H9 (cell line): ENCODE measurements around the gene PLA2R1. TPM values are rescaled to one million over a fixed set of nuclear protein-coding genes. Genes with fewer than 3 reads are reported as not detected.

Experiments
- DNase-seq: peaks from one replicate; pipeline ENCODE4 v3.0.0-alpha.2; 2017
- H2AFZ ChIP-seq: one replicate; pipeline ENCODE4 v1.6.1; 2013; ENCODE audit warnings: mild to moderate bottlenecking, low read length, control low read depth, moderate library complexity
- H2AK5ac ChIP-seq: 2 replicates; pipeline ENCODE4 v1.6.1; 2013; ENCODE audit warnings: low read length, control low read depth, mixed read lengths; ENCODE audit not compliant: insufficient read length
- H2BK120ac ChIP-seq: one replicate; pipeline ENCODE4 v1.6.1; 2013; ENCODE audit warnings: low read depth, mild to moderate bottlenecking, low read length, control low read depth, inconsistent platforms; ENCODE audit not compliant: poor library complexity, severe bottlenecking
- H2BK12ac ChIP-seq: 2 replicates; pipeline ENCODE4 v1.6.1; 2013; ENCODE audit warnings: low read length, control low read depth, mixed read lengths, low read depth; ENCODE audit not compliant: insufficient read length
- H2BK15ac ChIP-seq: 2 replicates; pipeline ENCODE4 v1.6.1; 2013; ENCODE audit warnings: low read depth, low read length, control low read depth
- H2BK20ac ChIP-seq: one replicate; pipeline ENCODE4 v1.6.1; 2013; ENCODE audit warnings: low read depth, mild to moderate bottlenecking, low read length, control low read depth, inconsistent platforms; ENCODE audit not compliant: poor library complexity, severe bottlenecking
- H2BK5ac ChIP-seq: 2 replicates; pipeline ENCODE4 v1.6.1; 2013; ENCODE audit warnings: low read length, control low read depth, mixed read lengths; ENCODE audit not compliant: insufficient read length
- H3K14ac ChIP-seq: 2 replicates; pipeline ENCODE4 v1.6.1; 2013; ENCODE audit warnings: low read length, control low read depth; ENCODE audit not compliant: insufficient read depth
- H3K18ac ChIP-seq: 2 replicates; pipeline ENCODE4 v1.6.1; 2013; ENCODE audit warnings: low read depth, mild to moderate bottlenecking, mixed read lengths, low read length, control low read depth; ENCODE audit not compliant: insufficient read length
- H3K23ac ChIP-seq: 2 replicates; pipeline ENCODE4 v1.6.1; 2013; ENCODE audit warnings: low read length, control low read depth, mixed read lengths, low read depth; ENCODE audit not compliant: insufficient read length
- H3K23me2 ChIP-seq: 2 replicates; pipeline ENCODE4 v1.6.1; 2013; ENCODE audit warnings: low read depth, mild to moderate bottlenecking, mixed read lengths, low read length, control low read depth; ENCODE audit not compliant: insufficient read length, poor library complexity, severe bottlenecking
- H3K27ac ChIP-seq: 2 replicates; pipeline ENCODE4 v1.5.1; 2013; ENCODE audit warnings: low read length, control low read depth, mixed read lengths, low read depth; ENCODE audit not compliant: insufficient read length
- H3K27me3 ChIP-seq: 2 replicates; pipeline ENCODE4 v1.6.1; 2013; ENCODE audit warnings: low read length, control low read depth, inconsistent platforms; ENCODE audit not compliant: insufficient read depth
- H3K4ac ChIP-seq: 2 replicates; pipeline ENCODE4 v1.6.1; 2013; ENCODE audit warnings: low read depth, mild to moderate bottlenecking, control low read depth, inconsistent platforms, low read length, moderate library complexity
- H3K4me1 ChIP-seq: 2 replicates; pipeline ENCODE4 v1.6.1; 2013; ENCODE audit warnings: low read length, control low read depth, inconsistent platforms; ENCODE audit not compliant: insufficient read depth
- H3K4me2 ChIP-seq: 2 replicates; pipeline ENCODE4 v1.6.1; 2013; ENCODE audit warnings: low read length, control low read depth, mixed read lengths; ENCODE audit not compliant: insufficient read length, insufficient read depth
- H3K56ac ChIP-seq: 2 replicates; pipeline ENCODE4 v1.6.1; 2013; ENCODE audit warnings: low read depth, mild to moderate bottlenecking, mixed read lengths, low read length, control low read depth; ENCODE audit not compliant: insufficient read length
- H3K79me1 ChIP-seq: 2 replicates; pipeline ENCODE4 v1.6.1; 2013; ENCODE audit warnings: low read depth, mild to moderate bottlenecking, moderate library complexity, low read length, control low read depth, inconsistent platforms; ENCODE audit not compliant: insufficient read depth, poor library complexity, severe bottlenecking
- H3K79me2 ChIP-seq: 2 replicates; pipeline ENCODE4 v1.6.1; 2013; ENCODE audit warnings: low read length, control low read depth, inconsistent platforms; ENCODE audit not compliant: insufficient read depth
- H3K9ac ChIP-seq: 2 replicates; pipeline ENCODE4 v1.6.1; 2013; ENCODE audit warnings: low read length, control low read depth, mixed read lengths; ENCODE audit not compliant: insufficient read length; ENCODE audit errors: extremely low read depth
- H3K9me3 ChIP-seq: one replicate; pipeline ENCODE4 v1.6.1; 2013; ENCODE audit warnings: low read depth, low read length, inconsistent platforms; ENCODE audit not compliant: control insufficient read depth
- H3T11ph ChIP-seq: one replicate; pipeline ENCODE4 v1.6.1; 2013; ENCODE audit warnings: mild to moderate bottlenecking, low read length, control low read depth, inconsistent platforms
- H4K20me1 ChIP-seq: one replicate; pipeline ENCODE4 v1.6.1; 2013; ENCODE audit not compliant: control insufficient read depth, insufficient read length, insufficient read depth
- H4K5ac ChIP-seq: 2 replicates; pipeline ENCODE4 v1.6.1; 2013; ENCODE audit warnings: low read depth, mild to moderate bottlenecking, mixed read lengths, low read length, control low read depth; ENCODE audit not compliant: insufficient read length
- H4K8ac ChIP-seq: replicated peaks from 2 replicates; pipeline ENCODE4 v1.6.1; 2013; ENCODE audit warnings: low read length, control low read depth, mixed read lengths, low read depth; ENCODE audit not compliant: insufficient read length
- H4K91ac ChIP-seq: 2 replicates; pipeline ENCODE4 v1.6.1; 2013; ENCODE audit warnings: low read depth, mild to moderate bottlenecking, moderate library complexity, mixed read lengths, low read length, control low read depth; ENCODE audit not compliant: insufficient read length
- H3K27ac Mint-ChIP-seq, 3 experiments: 2 replicates in 2 of 3; 3 replicates in 1 of 3; pipeline ENCODE4 v1.8.0; 2020 to 2021; ENCODE audit warnings: mixed read lengths in 3 of 3, mild to moderate bottlenecking in 1 of 3, moderate library complexity in 1 of 3
- H3K27me3 Mint-ChIP-seq: 2 replicates; pipeline ENCODE4 v1.8.0; 2021; ENCODE audit warnings: low read depth, mild to moderate bottlenecking, moderate library complexity, mixed read lengths
- H3K36me3 Mint-ChIP-seq, 3 experiments: 2 replicates in 2 of 3; 3 replicates in 1 of 3; pipeline ENCODE4 v1.8.0; 2020 to 2021; ENCODE audit warnings: low read depth in 3 of 3, mixed read lengths in 3 of 3; ENCODE audit not compliant: insufficient read depth in 1 of 3
- H3K4me1 Mint-ChIP-seq, 2 experiments: 2 replicates each; pipeline ENCODE4 v1.8.0; 2020; ENCODE audit warnings: mixed read lengths in 2 of 2
- H3K4me3 Mint-ChIP-seq, 2 experiments: 2 replicates in 1 of 2; 3 replicates in 1 of 2; pipeline ENCODE4 v1.8.0; 2020 to 2021; ENCODE audit warnings: mild to moderate bottlenecking in 2 of 2, mixed read lengths in 2 of 2, moderate library complexity in 1 of 2
- H3K9me3 Mint-ChIP-seq, 2 experiments: 2 replicates in 1 of 2; 3 replicates in 1 of 2; pipeline ENCODE4 v1.8.0; 2020; ENCODE audit warnings: mild to moderate bottlenecking in 2 of 2, mixed read lengths in 2 of 2, moderate library complexity in 1 of 2
- WGBS: extraction: QIAGEN DNeasy Blood & Tissue Kit; methylation state at CpG from one replicate; pipeline ENCODE4 v1.1.7; 2013; ENCODE audit warnings: missing lambda C conversion rate, low lambda C conversion rate, mixed read lengths; ENCODE audit not compliant: insufficient read length; ENCODE audit errors: extremely low coverage; 5-methylcytosine and 5-hydroxymethylcytosine counted together
- total RNA-seq: library from RNA; stranded (reverse); gene quantifications from 2 replicates; pipeline ENCODE4 v1.2.1, GENCODE V29; 2021
- TF ChIP-seq, protein P1 (sequence below): fragments of 200-600 bp; sonication (generic); conservative IDR thresholded peaks from 3 replicates; pipeline ENCODE4 v1.8.0; 2021; ENCODE audit warnings: antibody characterized with exemption, mild to moderate bottlenecking

PLA2R1 gene
- total RNA-seq, 1 experiment from 2014 or later = 0.83 TPM

DNA sequence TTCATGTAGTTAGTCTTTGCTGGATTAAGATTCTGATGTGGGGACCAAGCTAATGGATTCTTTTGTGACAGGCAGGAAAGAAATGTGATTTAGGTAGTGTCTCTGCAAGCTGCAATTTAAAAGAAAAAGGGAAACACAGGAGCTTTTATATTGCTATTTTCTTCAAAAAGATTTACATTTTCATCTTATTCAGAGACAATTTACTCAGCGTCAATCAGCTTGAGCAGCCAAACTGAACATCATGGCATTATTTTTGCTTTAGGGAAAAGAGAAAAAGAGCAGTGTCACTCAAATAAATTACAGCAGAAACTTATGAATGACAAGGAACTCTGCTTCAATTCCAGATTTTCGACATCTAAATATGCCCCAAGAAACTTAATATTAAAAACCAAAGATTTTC is 67.4 kb downstream of the PLA2R1 start:
- WGBS = no CpG with 5 or more reads among the region's 2 CpGs
- TF ChIP-seq, protein P1, sequence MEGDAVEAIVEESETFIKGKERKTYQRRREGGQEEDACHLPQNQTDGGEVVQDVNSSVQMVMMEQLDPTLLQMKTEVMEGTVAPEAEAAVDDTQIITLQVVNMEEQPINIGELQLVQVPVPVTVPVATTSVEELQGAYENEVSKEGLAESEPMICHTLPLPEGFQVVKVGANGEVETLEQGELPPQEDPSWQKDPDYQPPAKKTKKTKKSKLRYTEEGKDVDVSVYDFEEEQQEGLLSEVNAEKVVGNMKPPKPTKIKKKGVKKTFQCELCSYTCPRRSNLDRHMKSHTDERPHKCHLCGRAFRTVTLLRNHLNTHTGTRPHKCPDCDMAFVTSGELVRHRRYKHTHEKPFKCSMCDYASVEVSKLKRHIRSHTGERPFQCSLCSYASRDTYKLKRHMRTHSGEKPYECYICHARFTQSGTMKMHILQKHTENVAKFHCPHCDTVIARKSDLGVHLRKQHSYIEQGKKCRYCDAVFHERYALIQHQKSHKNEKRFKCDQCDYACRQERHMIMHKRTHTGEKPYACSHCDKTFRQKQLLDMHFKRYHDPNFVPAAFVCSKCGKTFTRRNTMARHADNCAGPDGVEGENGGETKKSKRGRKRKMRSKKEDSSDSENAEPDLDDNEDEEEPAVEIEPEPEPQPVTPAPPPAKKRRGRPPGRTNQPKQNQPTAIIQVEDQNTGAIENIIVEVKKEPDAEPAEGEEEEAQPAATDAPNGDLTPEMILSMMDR = no peak
- no peak overlapping the region for H2AFZ ChIP-seq

More for the DNA sequence above, 67.4 kb downstream of the PLA2R1 start:
- no peaks in the 10 kb centered on the region for H3K27me3 Mint-ChIP-seq
- H3K9me3 Mint-ChIP-seq = peaks cover 10% of the 10 kb centered on the region in 2 experiments; a peak in 3 of 5 replicates
- H3K4me1 ChIP-seq = no peaks in the 10 kb centered on the region
- H3K14ac ChIP-seq = no peak overlapping the region
- no peaks in the 10 kb centered on the region for H3K79me1 ChIP-seq
- peak overlapping the region in 1 of 3 experiments; percentile 8; a peak in 1 of 7 replicates for H3K27ac Mint-ChIP-seq
- H4K20me1 ChIP-seq = no peaks in the 10 kb centered on the region
- DNase-seq = no peak
- no peak overlapping the region for H3K56ac ChIP-seq
- no peaks in the 10 kb centered on the region for H3K23me2 ChIP-seq
- H2BK20ac ChIP-seq = no peak overlapping the region
- H3K23ac ChIP-seq = no peak overlapping the region
- no peak overlapping the region for H3K4ac ChIP-seq
- H2BK5ac ChIP-seq = no peak overlapping the region
- no peak overlapping the region for H4K5ac ChIP-seq
- H3K4me2 ChIP-seq = no peak overlapping the region
- H2BK120ac ChIP-seq = no peak overlapping the region
- peaks cover 10 to 12% of the 10 kb centered on the region in 2 experiments for H3K4me1 Mint-ChIP-seq
- no peak overlapping the region for H3K9ac ChIP-seq
- H4K91ac ChIP-seq = no peak overlapping the region
- H2BK15ac ChIP-seq = no peak overlapping the region
- no peak overlapping the region for H2AK5ac ChIP-seq
- H3K4me3 Mint-ChIP-seq = no peak overlapping the region
- H2BK12ac ChIP-seq = no peak overlapping the region
- H3K18ac ChIP-seq = no peak overlapping the region
- H3K27me3 ChIP-seq = no peaks in the 10 kb centered on the region
- no peak overlapping the region for H3K27ac ChIP-seq
- no peak overlapping the region for H4K8ac ChIP-seq
- peaks cover 0 to 12% (median 4%) of the 10 kb centered on the region in 3 experiments; a peak in 5 of 7 replicates for H3K36me3 Mint-ChIP-seq
- no peaks in the 10 kb centered on the region for H3K79me2 ChIP-seq
- H3T11ph ChIP-seq = no peak overlapping the region
- H3K9me3 ChIP-seq = no peaks in the 10 kb centered on the region
